ENCODE data around the gene ADAMTS18. TPM values are rescaled to one million over a fixed set of nuclear protein-coding genes. Genes with fewer than 3 reads are reported as not detected.

The ADAMTS18 gene
- total and polyA plus RNA-seq, 2 donors from 2014 or later: 0.06 to 0.60 TPM

DNA sequence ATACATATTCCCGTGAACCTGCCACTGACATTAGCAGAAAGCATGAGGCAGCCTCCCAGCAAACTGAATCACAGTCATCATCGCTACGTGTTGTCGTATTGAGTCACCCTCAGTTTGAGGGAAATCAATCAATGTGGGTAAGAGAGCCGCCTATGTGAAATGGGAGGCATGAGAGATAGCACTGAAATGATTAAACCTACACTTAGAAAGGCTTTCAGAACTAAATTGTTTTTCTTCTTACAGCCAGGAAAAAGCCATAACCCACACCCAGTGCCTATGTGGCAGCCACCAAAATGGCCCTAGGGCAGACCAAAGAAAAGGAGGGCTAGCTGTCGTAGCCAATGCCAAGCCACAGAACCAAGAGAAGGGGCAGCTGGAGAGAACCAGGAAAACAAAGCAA lies 90.5 kb downstream of the ADAMTS18 start:
- TF ChIP-seq, protein P1, sequence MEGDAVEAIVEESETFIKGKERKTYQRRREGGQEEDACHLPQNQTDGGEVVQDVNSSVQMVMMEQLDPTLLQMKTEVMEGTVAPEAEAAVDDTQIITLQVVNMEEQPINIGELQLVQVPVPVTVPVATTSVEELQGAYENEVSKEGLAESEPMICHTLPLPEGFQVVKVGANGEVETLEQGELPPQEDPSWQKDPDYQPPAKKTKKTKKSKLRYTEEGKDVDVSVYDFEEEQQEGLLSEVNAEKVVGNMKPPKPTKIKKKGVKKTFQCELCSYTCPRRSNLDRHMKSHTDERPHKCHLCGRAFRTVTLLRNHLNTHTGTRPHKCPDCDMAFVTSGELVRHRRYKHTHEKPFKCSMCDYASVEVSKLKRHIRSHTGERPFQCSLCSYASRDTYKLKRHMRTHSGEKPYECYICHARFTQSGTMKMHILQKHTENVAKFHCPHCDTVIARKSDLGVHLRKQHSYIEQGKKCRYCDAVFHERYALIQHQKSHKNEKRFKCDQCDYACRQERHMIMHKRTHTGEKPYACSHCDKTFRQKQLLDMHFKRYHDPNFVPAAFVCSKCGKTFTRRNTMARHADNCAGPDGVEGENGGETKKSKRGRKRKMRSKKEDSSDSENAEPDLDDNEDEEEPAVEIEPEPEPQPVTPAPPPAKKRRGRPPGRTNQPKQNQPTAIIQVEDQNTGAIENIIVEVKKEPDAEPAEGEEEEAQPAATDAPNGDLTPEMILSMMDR (IDR thresholded peaks at IDR 0.05; ENCODE audit: borderline replicate concordance, extremely low read depth, insufficient read depth): no peak
- Histone ChIP-seq H3K4me3 (ENCODE audit: low read length in 3 of 3) (no peak overlapping the region), H3K36me3 (ENCODE audit: control insufficient read depth in 2 of 3, insufficient read depth in 3 of 3, low read length in 3 of 3) (no peaks in the 10 kb centered on the region), H3K27me3 (ENCODE audit: control insufficient read depth, insufficient read depth, low read length) (no peaks in the 10 kb centered on the region), H3K9me3 (ENCODE audit: control insufficient read depth in 2 of 3, insufficient read depth in 1 of 3, low read length in 3 of 3) (no peaks in the 10 kb centered on the region), H3K4me1 (ENCODE audit: control insufficient read depth in 2 of 3, insufficient read depth in 2 of 3, low read depth in 1 of 3, low read length in 3 of 3) (no peaks in the 10 kb centered on the region), H3K9ac (ENCODE audit: low read length in 3 of 3) (no peak overlapping the region), H3K27ac (ENCODE audit: low read depth in 2 of 2, low read length in 2 of 2) (no peak overlapping the region)
- intact Hi-C loops (cut with DNase I): no loop called here
- FAIRE-seq (no peak), DNase-seq (no peak)

DNA sequence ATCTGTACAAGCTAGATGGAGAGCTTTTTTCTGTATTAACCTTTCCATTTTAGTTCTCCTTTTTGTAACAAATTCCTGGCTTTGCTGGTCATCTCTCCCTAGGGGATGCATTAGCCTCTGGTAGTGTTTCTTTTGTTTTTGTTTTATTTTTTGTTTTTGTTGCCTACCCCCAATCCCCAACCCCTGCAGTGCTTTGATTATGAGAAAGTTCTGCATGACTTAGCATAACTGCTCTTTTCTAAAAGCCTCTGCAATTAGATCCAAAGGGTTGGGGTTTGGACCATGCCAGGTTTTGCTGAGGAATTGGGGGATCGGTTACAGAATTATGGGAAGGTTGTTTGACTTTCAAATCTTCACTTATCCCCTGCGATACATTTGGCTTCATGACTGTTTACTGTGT lies 98.2 kb downstream of the ADAMTS18 start:
- FAIRE-seq: no peak

DNA sequence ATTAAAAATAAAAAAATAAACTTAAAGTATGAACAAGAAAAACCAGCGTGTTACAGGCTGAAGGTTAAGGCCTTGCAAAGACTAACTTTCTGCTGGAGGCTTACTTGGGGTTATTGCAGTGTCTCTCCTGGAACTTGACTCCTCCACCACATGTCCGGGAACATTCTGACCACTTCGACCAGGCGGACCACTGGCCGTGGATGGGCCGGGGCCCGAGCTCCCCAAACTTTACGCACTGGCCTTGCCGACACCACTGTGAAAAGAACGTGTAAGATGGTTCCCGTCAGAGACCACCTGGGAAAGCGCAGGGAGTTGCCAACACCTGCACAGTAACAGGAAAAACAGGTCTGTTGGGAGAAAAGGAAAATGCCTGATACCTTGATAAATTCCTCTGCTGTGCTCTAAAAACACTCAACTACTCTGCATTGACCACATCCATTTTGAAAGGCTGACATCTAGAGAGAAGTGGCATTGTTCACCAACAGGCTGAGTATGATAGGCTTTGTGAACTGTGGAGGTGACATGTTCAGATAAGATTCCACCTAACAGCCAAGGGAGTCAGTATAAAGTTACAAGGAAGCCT lies 99.1 kb downstream of the ADAMTS18 start:
- Histone ChIP-seq H3K9ac (ENCODE audit: low read length in 3 of 3) (no peak overlapping the region), H3K9me3 (ENCODE audit: control insufficient read depth in 2 of 3, insufficient read depth in 1 of 3, low read length in 3 of 3) (no peaks in the 10 kb centered on the region), H3K27me3 (ENCODE audit: control insufficient read depth, insufficient read depth, low read length) (no peaks in the 10 kb centered on the region), H3K27ac (ENCODE audit: low read depth in 2 of 2, low read length in 2 of 2) (no peak overlapping the region), H3K36me3 (ENCODE audit: control insufficient read depth in 2 of 3, insufficient read depth in 3 of 3, low read length in 3 of 3) (no peaks in the 10 kb centered on the region), H3K4me1 (ENCODE audit: control insufficient read depth in 2 of 3, insufficient read depth in 2 of 3, low read depth in 1 of 3, low read length in 3 of 3) (no peaks in the 10 kb centered on the region), H3K4me3 (ENCODE audit: low read length in 3 of 3) (no peak overlapping the region)
- FAIRE-seq: no peak
- peak in 4 of 5 donors; percentile 43 to 73 (median 52) for DNase-seq
- TF ChIP-seq, protein P1 (IDR thresholded peaks at IDR 0.05; ENCODE audit: borderline replicate concordance, extremely low read depth, insufficient read depth): no peak
- intact Hi-C loops (cut with DNase I): no loop called here

More for the DNA sequence above, 98.2 kb downstream of the ADAMTS18 start:
- Histone ChIP-seq H3K9ac (ENCODE audit: low read length in 3 of 3) (no peak overlapping the region), H3K36me3 (ENCODE audit: control insufficient read depth in 2 of 3, insufficient read depth in 3 of 3, low read length in 3 of 3) (no peaks in the 10 kb centered on the region), H3K9me3 (ENCODE audit: control insufficient read depth in 2 of 3, insufficient read depth in 1 of 3, low read length in 3 of 3) (no peaks in the 10 kb centered on the region), H3K4me3 (ENCODE audit: low read length in 3 of 3) (no peak overlapping the region), H3K27ac (ENCODE audit: low read depth in 2 of 2, low read length in 2 of 2) (no peak overlapping the region), H3K27me3 (ENCODE audit: control insufficient read depth, insufficient read depth, low read length) (no peaks in the 10 kb centered on the region), H3K4me1 (ENCODE audit: control insufficient read depth in 2 of 3, insufficient read depth in 2 of 3, low read depth in 1 of 3, low read length in 3 of 3) (no peaks in the 10 kb centered on the region)
- TF ChIP-seq, protein P1 (IDR thresholded peaks at IDR 0.05; ENCODE audit: borderline replicate concordance, extremely low read depth, insufficient read depth): no peak
- peak in 2 of 5 donors; percentile 27 to 43 for DNase-seq
- intact Hi-C loops (cut with DNase I): no loop called here

DNA sequence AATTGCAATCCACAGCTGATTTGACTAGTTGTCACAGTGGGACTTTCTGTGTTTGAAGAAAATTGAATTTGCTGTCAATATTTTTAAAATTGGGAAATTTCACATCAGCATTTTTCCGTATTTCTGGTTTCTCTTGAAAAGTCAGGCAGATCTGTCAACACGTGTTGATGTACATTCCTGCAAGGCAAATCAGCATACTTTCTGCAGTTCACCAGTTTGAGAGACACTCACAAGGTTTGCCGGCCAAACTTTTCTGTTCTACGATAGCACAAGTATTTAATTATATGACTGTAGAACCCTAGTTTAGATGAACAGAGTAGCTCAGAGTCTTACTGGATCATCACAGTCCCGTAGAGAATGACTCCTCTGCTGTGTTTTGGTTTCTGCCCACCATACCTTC lies 102.0 kb downstream of the ADAMTS18 start:
- no peaks in the 10 kb centered on the region for H3K36me3 ChIP-seq (ENCODE audit: control insufficient read depth in 2 of 3, insufficient read depth in 3 of 3, low read length in 3 of 3)
- no peak overlapping the region for H3K9ac ChIP-seq (ENCODE audit: low read length in 3 of 3)
- H3K4me1 ChIP-seq (ENCODE audit: control insufficient read depth in 2 of 3, insufficient read depth in 2 of 3, low read depth in 1 of 3, low read length in 3 of 3): no peaks in the 10 kb centered on the region
- no peaks in the 10 kb centered on the region for H3K27me3 ChIP-seq (ENCODE audit: control insufficient read depth, insufficient read depth, low read length)
- TF ChIP-seq, protein P1 (IDR thresholded peaks at IDR 0.05; ENCODE audit: borderline replicate concordance, extremely low read depth, insufficient read depth): no peak
- intact Hi-C loops (cut with DNase I): no loop called here
- no peak overlapping the region for H3K27ac ChIP-seq (ENCODE audit: low read depth in 2 of 2, low read length in 2 of 2)
- H3K4me3 ChIP-seq (ENCODE audit: low read length in 3 of 3): no peak overlapping the region
- DNase-seq (peak in 1 of 5 donors; percentile 26), FAIRE-seq (no peak)
- H3K9me3 ChIP-seq (ENCODE audit: control insufficient read depth in 2 of 3, insufficient read depth in 1 of 3, low read length in 3 of 3): no peaks in the 10 kb centered on the region

Measured in kidney (tissue), 14 donors.